Neuronal stem cell (in vitro differentiated cells): ENCODE results near the gene MARK4.

Experiments
- DNase-seq: peaks from one replicate; pipeline ENCODE4 v3.0.0-alpha.2; 2013; ENCODE audit warnings: low spot score
- H2AFZ ChIP-seq: one replicate; pipeline ENCODE4 v1.6.1; 2013; ENCODE audit warnings: mild to moderate bottlenecking, low read length, inconsistent platforms
- H2AK5ac ChIP-seq: 2 replicates; pipeline ENCODE4 v1.6.1; 2013; ENCODE audit warnings: low read depth, mild to moderate bottlenecking, inconsistent platforms, low read length, moderate library complexity, mixed read lengths
- H2BK120ac ChIP-seq: 2 replicates; pipeline ENCODE4 v1.6.1; 2013; ENCODE audit warnings: low read depth, mild to moderate bottlenecking, inconsistent platforms, low read length, moderate library complexity, mixed read lengths
- H2BK12ac ChIP-seq: one replicate; pipeline ENCODE4 v1.6.1; 2013; ENCODE audit warnings: low read length, inconsistent platforms
- H2BK15ac ChIP-seq: 2 replicates; pipeline ENCODE4 v1.6.1; 2013; ENCODE audit warnings: mild to moderate bottlenecking, low read length, inconsistent platforms, mixed read lengths
- H2BK5ac ChIP-seq: one replicate; pipeline ENCODE4 v1.6.1; 2013; ENCODE audit warnings: inconsistent platforms, mild to moderate bottlenecking, low read length, moderate library complexity
- H3K14ac ChIP-seq: one replicate; pipeline ENCODE4 v1.6.1; 2013; ENCODE audit warnings: low read length, inconsistent platforms
- H3K18ac ChIP-seq: 2 replicates; pipeline ENCODE4 v1.6.1; 2013; ENCODE audit warnings: low read length, inconsistent platforms
- H3K23ac ChIP-seq: 2 replicates; pipeline ENCODE4 v1.6.1; 2013; ENCODE audit warnings: low read depth, mild to moderate bottlenecking, mixed read lengths, low read length, inconsistent platforms; ENCODE audit not compliant: poor library complexity
- H3K27ac ChIP-seq: replicated peaks from 3 replicates; pipeline ENCODE4 v1.5.1; 2013; ENCODE audit warnings: low read length, inconsistent platforms
- H3K27me3 ChIP-seq, 3 experiments: 2 replicates each; pipeline ENCODE4 v1.6.1; 2013; ENCODE audit warnings: low read length in 3 of 3, mild to moderate bottlenecking in 2 of 3, inconsistent platforms in 1 of 3, low read depth in 1 of 3, mixed read lengths in 1 of 3, moderate library complexity in 1 of 3; ENCODE audit not compliant: control insufficient read depth in 3 of 3, insufficient read depth in 3 of 3
- H3K36me3 ChIP-seq, 2 donors: replicated peaks in 1 of 2; 2 replicates each; pipeline ENCODE4 v1.6.1; 2013; ENCODE audit warnings: low read length in 2 of 2; ENCODE audit not compliant: control insufficient read depth in 2 of 2, insufficient read depth in 2 of 2
- H3K4ac ChIP-seq: 2 replicates; pipeline ENCODE4 v1.6.1; 2013; ENCODE audit warnings: inconsistent platforms, mild to moderate bottlenecking, low read length, moderate library complexity
- H3K4me1 ChIP-seq, 2 donors: 1 replicate in 1 of 2; 2 replicates in 1 of 2; pipeline ENCODE4 v1.6.1; 2013; ENCODE audit warnings: low read length in 2 of 2, low read depth in 1 of 2; ENCODE audit not compliant: control insufficient read depth in 2 of 2, insufficient read depth in 1 of 2
- H3K4me2 ChIP-seq: one replicate; pipeline ENCODE4 v1.6.1; 2013; ENCODE audit warnings: mild to moderate bottlenecking, low read length, inconsistent platforms; ENCODE audit not compliant: insufficient read depth, poor library complexity, severe bottlenecking
- H3K4me3 ChIP-seq, 2 donors: 2 replicates each; pipeline ENCODE4 v1.5.1; 2013; ENCODE audit warnings: low read length in 2 of 2, mild to moderate bottlenecking in 2 of 2, inconsistent platforms in 1 of 2, moderate library complexity in 1 of 2
- H3K79me1 ChIP-seq: one replicate; pipeline ENCODE4 v1.6.1; 2013; ENCODE audit warnings: low read depth, mild to moderate bottlenecking, inconsistent platforms, low read length, moderate library complexity
- H3K9ac ChIP-seq: one replicate; pipeline ENCODE4 v1.6.1; 2013; ENCODE audit warnings: mild to moderate bottlenecking, low read depth, low read length, inconsistent platforms; ENCODE audit not compliant: poor library complexity
- H3K9me3 ChIP-seq, 2 donors: replicated peaks in 1 of 2; 2 replicates each; pipeline versions ENCODE3 to v1.6.1; 2013; ENCODE audit warnings: low read length in 2 of 2, mild to moderate bottlenecking in 2 of 2, inconsistent platforms in 1 of 2, low read depth in 1 of 2, mixed read lengths in 1 of 2, moderate library complexity in 1 of 2; ENCODE audit not compliant: control insufficient read depth in 2 of 2, insufficient read depth in 1 of 2
- H4K8ac ChIP-seq: one replicate; pipeline ENCODE4 v1.6.1; 2013; ENCODE audit warnings: low read depth, mild to moderate bottlenecking, inconsistent platforms, low read length, moderate library complexity
- H4K91ac ChIP-seq: one replicate; pipeline ENCODE4 v1.6.1; 2013; ENCODE audit warnings: low read length, low read depth, mild to moderate bottlenecking, inconsistent platforms; ENCODE audit not compliant: poor library complexity
- WGBS, 2 donors: extraction: QIAGEN DNeasy Blood & Tissue Kit; methylation state at CpG; one replicate each; pipeline ENCODE4 v1.1.7; 2013; ENCODE audit warnings: missing lambda C conversion rate in 2 of 2, mixed read lengths in 1 of 2; ENCODE audit not compliant: insufficient read length in 2 of 2, insufficient replicate concordance in 1 of 2; ENCODE audit errors: extremely low coverage in 2 of 2; 5-methylcytosine and 5-hydroxymethylcytosine counted together

MARK4 gene

DNA sequence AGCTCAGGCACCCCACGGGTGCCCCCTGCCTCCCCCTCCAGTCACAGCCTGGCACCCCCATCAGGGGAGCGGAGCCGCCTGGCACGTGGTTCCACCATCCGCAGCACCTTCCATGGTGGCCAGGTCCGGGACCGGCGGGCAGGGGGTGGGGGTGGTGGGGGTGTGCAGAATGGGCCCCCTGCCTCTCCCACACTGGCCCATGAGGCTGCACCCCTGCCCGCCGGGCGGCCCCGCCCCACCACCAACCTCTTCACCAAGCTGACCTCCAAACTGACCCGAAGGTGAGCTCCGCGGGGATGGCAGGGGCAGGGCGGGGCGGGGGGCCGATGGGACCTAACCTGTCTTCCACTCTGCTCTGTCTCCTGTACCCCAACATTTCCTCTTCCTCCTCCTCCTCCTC is 46.6 kb downstream of the MARK4 start:
- H3K9ac ChIP-seq: no peak overlapping the region
- H4K8ac ChIP-seq: no peak overlapping the region
- peak overlapping the region; percentile 19 for H3K23ac ChIP-seq
- H3K14ac ChIP-seq: no peak overlapping the region
- H2BK5ac ChIP-seq: no peak overlapping the region
- H3K27ac ChIP-seq: no peak overlapping the region
- DNase-seq: no peak
- no peaks in the 10 kb centered on the region for H3K79me1 ChIP-seq
- no peak overlapping the region for H2AK5ac ChIP-seq
- H3K4ac ChIP-seq: no peak overlapping the region
- no peaks in the 10 kb centered on the region for H3K27me3 ChIP-seq
- no peak overlapping the region for H4K91ac ChIP-seq
- no peak overlapping the region for H3K18ac ChIP-seq
- H2BK120ac ChIP-seq: no peak overlapping the region
- H2AFZ ChIP-seq: no peak overlapping the region
- H3K4me2 ChIP-seq: no peak overlapping the region
- no peaks in the 10 kb centered on the region for H3K4me1 ChIP-seq
- peaks cover 33 to 70% of the 10 kb centered on the region in 2 donors for H3K36me3 ChIP-seq
- no peak overlapping the region for H2BK12ac ChIP-seq
- no CpG with 5 or more reads among the region's 18 CpGs for WGBS, 2 donors
- H3K9me3 ChIP-seq: peaks cover 7 to 9% of the 10 kb centered on the region in 2 donors
- no peak overlapping the region for H2BK15ac ChIP-seq
- H3K4me3 ChIP-seq: no peak overlapping the region

DNA sequence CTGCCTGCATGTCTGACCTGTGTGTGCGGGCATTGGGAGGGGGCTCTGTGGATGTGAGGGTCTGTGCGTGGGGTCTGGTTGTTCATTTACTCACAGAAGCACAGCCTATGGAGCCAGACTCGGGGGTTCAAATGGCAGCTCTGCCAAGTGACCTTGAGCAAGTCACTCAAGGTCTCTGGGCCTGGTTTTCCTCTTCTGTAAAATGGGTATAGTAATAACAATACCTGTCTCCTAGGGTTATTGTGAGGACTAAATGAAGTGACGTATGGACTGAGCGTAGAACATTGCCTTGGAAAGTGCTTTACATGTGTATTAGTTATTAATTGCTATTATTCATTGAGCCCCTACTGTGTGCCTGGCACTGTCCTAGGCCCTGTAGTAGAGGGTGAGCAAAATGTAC is 47.2 kb downstream of the MARK4 start:
- no peak overlapping the region for H2BK15ac ChIP-seq
- H3K27ac ChIP-seq: no peak overlapping the region
- no peak for DNase-seq
- no peak overlapping the region for H3K18ac ChIP-seq
- no peak overlapping the region for H3K4ac ChIP-seq
- H3K79me1 ChIP-seq: no peaks in the 10 kb centered on the region
- no peak overlapping the region for H3K14ac ChIP-seq
- H2BK12ac ChIP-seq: no peak overlapping the region
- no peak overlapping the region for H2AFZ ChIP-seq
- H2BK5ac ChIP-seq: no peak overlapping the region
- no peak overlapping the region for H3K4me3 ChIP-seq
- H3K23ac ChIP-seq: no peak overlapping the region
- H3K36me3 ChIP-seq: peaks cover 33 to 74% of the 10 kb centered on the region in 2 donors
- no peaks in the 10 kb centered on the region for H3K4me1 ChIP-seq
- H2BK120ac ChIP-seq: no peak overlapping the region
- H4K8ac ChIP-seq: no peak overlapping the region
- H3K27me3 ChIP-seq: no peaks in the 10 kb centered on the region
- H3K9ac ChIP-seq: peak overlapping the region; percentile 18
- H4K91ac ChIP-seq: no peak overlapping the region
- WGBS, 2 donors: no CpG with 5 or more reads among the region's 5 CpGs
- peaks cover 7 to 8% of the 10 kb centered on the region in 2 donors for H3K9me3 ChIP-seq
- no peak overlapping the region for H2AK5ac ChIP-seq
- H3K4me2 ChIP-seq: no peak overlapping the region

DNA sequence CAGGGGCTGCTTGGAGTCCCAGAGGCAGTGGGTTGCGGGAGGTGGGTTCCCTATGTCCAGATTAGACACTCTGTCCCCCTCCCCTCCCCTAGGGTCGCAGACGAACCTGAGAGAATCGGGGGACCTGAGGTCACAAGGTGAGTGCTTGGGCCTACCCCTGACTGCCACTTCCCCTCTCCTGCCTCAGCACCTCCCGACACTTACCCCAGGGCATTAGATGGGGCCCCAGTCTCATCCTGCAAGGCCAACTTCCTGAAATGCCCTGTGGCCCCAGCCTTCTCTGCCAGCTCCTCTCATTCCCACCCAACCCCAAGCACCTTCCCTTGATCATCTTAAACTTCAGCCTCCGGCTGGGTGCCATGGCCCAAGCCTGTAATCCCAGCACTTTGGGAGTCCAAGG is 48.6 kb downstream of the MARK4 start:
- no peak overlapping the region for H3K23ac ChIP-seq
- no peak overlapping the region for H2AK5ac ChIP-seq
- H3K9ac ChIP-seq: no peak overlapping the region
- no peak overlapping the region for H3K4ac ChIP-seq
- no CpG with 5 or more reads among the region's 6 CpGs for WGBS, 2 donors
- H4K91ac ChIP-seq: no peak overlapping the region
- H3K27me3 ChIP-seq: no peaks in the 10 kb centered on the region
- peaks cover 29 to 59% of the 10 kb centered on the region in 2 donors for H3K36me3 ChIP-seq
- peaks cover 4 to 7% of the 10 kb centered on the region in 2 donors for H3K9me3 ChIP-seq
- no peak overlapping the region for H2BK15ac ChIP-seq
- H3K4me2 ChIP-seq: no peak overlapping the region
- H2BK5ac ChIP-seq: no peak overlapping the region
- DNase-seq: no peak
- peak overlapping the region in 1 of 2 donors; percentile 21 for H3K4me3 ChIP-seq
- H3K27ac ChIP-seq: no peak overlapping the region
- H3K14ac ChIP-seq: no peak overlapping the region
- H2BK12ac ChIP-seq: no peak overlapping the region
- no peak overlapping the region for H2BK120ac ChIP-seq
- no peak overlapping the region for H3K18ac ChIP-seq
- H4K8ac ChIP-seq: no peak overlapping the region
- no peaks in the 10 kb centered on the region for H3K79me1 ChIP-seq
- H2AFZ ChIP-seq: no peak overlapping the region
- no peaks in the 10 kb centered on the region for H3K4me1 ChIP-seq

DNA sequence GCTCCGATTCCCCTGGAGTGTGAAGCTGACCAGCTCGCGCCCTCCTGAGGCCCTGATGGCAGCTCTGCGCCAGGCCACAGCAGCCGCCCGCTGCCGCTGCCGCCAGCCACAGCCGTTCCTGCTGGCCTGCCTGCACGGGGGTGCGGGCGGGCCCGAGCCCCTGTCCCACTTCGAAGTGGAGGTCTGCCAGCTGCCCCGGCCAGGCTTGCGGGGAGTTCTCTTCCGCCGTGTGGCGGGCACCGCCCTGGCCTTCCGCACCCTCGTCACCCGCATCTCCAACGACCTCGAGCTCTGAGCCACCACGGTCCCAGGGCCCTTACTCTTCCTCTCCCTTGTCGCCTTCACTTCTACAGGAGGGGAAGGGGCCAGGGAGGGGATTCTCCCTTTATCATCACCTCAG is 51.3 kb downstream of the MARK4 start:
- H3K23ac ChIP-seq: no peak overlapping the region
- H3K18ac ChIP-seq: no peak overlapping the region
- H3K14ac ChIP-seq: no peak overlapping the region
- H2AK5ac ChIP-seq: no peak overlapping the region
- H2BK12ac ChIP-seq: no peak overlapping the region
- H3K9ac ChIP-seq: no peak overlapping the region
- no CpG with 5 or more reads among the region's 27 CpGs for WGBS, 2 donors
- H3K4ac ChIP-seq: no peak overlapping the region
- no peak overlapping the region for H2BK120ac ChIP-seq
- no peak overlapping the region for H4K91ac ChIP-seq
- H3K36me3 ChIP-seq: peaks cover 15 to 37% of the 10 kb centered on the region in 2 donors
- H2BK5ac ChIP-seq: no peak overlapping the region
- H3K27ac ChIP-seq: no peak overlapping the region
- H2AFZ ChIP-seq: no peak overlapping the region
- no peak overlapping the region for H4K8ac ChIP-seq
- no peaks in the 10 kb centered on the region for H3K27me3 ChIP-seq
- no peaks in the 10 kb centered on the region for H3K79me1 ChIP-seq
- H3K4me2 ChIP-seq: no peak overlapping the region
- no peak overlapping the region for H3K4me3 ChIP-seq
- peaks cover 0 to 5% of the 10 kb centered on the region in 2 donors for H3K9me3 ChIP-seq
- H2BK15ac ChIP-seq: no peak overlapping the region
- DNase-seq: no peak
- H3K4me1 ChIP-seq: peaks cover 0 to 5% of the 10 kb centered on the region in 2 donors
